GM21619 (cell line): Measurements from ENCODE around the gene SLF2.
A peak's percentile ranks its signal among the peaks of the same experiment; 100 is the strongest.

Experiments
- ATAC-seq: cut with Tn5 transposase; IDR thresholded peaks from one replicate; pipeline ENCODE4 v1.9.1; 2021; ENCODE audit not compliant: unreplicated experiment

SLF2 gene

DNA sequence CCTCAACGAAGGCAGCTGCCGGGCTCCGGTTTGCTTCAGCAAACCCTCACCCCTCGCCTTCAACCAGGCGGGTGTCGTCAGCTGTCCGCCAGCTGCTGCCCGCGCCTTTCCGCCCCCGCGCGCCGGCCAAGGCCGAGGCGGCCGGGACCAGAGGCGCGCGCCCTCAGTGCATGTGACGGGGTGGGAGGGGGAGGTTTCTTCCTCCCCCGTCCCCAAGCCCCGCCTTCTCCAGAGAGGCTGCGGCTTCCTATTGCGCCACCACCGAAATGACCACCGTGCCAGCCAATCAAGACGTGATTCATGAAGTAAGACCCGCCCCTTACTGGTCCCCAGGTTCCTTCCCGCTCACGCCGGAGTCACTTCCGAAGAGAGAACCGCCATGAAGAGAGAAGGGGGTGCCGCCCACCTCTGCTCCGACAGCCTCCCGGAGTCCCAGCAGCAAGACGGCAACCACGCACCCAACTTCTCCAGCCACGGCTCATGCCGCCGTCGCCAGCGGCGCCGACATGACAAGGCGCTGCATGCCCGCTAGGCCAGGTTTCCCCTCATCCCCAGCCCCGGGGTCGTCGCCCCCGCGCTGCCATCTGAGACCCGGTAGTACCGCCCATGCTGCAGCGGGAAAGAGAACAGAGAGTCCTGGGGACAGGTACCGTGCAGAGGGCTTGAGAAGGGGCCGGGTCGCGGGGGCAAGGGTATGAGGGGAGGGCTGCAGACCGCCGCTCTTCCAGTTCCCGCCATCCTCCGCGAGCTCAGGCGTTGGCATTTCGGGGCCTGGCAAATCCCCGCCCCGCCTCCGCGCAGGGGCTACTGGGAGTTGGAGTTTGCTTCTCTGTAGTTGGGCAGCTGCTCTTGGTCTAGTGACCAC, at the start of gene SLF2:
SLF2 (plus strand) TSS at position 359 of the 865 bp plus-strand sequence; CDS start at position 507, 148 bp downstream.
- peak; percentile 92 for ATAC-seq

GRCh38 chr10:100863433-100863832, 49.3 kb upstream of the SLF2 start:
- no peak for ATAC-seq

DNA sequence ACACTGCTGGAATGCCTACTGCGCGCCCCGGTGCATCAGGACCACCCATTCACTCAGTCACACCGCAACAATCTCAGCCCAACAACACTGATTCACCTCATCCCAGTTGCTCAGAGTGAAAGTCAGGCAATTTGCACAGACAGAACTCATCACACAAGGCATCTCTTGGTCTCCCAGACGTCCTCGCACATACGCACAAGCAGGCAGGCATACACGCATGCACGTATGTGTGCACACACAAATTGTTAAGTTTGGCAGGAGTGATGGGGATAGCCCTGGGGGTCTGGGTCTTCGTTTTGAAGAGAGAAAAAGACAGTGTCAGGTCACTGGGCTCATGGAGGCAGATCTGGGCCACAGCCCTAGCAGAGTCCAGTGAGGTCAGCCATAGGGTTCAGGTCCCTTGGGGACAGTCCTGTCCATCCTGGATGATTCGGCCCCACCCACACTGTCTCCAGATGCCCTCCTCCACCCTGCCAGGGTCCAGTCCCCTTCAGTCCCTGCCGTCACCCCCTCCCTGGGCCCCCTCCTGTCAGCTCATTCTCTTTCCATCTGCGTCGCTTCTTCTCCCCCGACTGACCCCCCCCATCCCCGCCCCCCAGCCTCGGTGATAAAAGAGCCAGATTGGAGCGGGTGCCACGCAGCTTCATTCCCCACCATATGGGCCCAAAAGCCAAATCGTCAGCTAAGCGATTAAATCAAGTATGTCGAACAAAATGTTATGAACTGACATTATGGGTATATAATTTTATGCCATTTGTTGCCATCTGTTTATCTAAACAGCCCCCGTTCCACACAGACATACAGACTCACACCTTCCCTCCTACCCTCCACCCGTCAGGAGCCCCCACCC, 48.5 kb upstream of the SLF2 start:
- no peak for ATAC-seq

DNA sequence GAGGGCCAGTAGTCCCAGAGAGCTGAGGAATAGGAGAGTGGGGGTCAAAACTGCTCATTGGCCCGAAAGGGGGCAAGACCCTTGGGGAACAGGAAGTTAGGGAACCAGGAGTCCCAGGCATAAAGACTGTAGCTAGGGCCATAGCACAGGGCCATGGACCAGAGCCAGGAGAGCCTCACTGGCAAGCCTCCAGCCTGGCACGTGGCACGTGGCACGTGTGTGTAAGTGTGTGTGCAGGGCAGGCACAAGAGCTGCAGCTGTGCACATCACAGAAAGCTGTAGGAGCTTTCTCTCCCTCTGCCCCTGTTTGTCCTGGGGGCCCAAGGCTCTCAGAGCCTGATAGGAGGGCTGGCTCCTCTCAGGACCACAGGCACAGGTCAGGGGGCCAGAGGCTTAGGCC, 47.8 kb upstream of the SLF2 start:
- ATAC-seq, result no peak

DNA sequence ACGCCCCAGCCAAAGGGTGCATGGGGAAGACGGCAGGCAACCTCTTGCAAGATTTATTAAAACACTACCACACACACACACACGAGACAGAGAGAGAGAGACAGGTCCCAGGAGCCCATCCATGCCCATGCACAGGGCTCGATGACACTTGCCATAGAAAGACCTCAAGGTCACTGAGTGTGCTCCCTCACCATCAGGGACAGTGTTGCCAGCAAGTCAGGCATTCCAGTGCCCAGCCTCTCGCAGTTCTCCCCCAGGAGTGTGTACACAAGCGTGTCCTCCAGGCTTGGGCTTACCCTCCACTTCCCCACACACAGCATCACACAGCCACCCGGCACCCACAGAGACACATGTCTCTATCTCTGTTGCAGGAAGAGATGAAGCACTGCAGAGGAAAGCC, 46.8 kb upstream of the SLF2 start:
- ATAC-seq, result no peak

- no peak for ATAC-seq
Measured at GRCh38 chr10:100866575-100867098, 46.1 kb upstream of the SLF2 start.

DNA sequence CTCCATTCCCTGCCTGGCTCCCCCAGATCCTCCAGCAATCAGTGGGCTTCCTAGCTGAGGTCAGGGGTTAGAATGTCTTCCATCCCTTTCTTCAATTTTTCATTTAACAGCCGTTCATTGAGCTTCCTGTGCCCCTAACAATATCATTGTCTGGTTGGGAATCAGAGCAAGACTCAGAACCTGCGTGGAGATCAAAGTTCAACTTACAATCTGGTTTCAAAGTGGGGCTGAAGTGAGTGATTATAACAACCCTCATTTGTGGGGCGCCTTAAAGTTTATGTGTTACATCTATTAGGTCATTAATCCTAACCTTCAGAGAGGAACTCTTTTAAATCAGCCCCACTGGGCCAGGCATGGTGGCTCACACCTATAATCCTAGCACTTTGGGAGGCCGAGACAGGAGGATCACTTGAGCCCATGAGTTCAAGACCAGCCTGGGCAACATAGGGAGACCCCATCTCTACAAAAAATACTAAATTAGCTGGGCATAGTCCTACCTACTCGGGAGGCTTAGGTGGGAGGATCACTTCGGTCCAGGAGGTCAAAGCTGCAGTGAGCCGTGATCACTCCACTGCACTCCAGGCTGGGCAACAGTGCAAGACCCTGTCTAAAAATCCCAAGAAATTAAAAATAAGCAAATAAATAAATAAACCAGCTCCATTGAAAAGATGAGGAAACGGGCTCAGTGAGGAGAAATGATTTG, 45.4 kb upstream of the SLF2 start:
- ATAC-seq, result no peak

DNA sequence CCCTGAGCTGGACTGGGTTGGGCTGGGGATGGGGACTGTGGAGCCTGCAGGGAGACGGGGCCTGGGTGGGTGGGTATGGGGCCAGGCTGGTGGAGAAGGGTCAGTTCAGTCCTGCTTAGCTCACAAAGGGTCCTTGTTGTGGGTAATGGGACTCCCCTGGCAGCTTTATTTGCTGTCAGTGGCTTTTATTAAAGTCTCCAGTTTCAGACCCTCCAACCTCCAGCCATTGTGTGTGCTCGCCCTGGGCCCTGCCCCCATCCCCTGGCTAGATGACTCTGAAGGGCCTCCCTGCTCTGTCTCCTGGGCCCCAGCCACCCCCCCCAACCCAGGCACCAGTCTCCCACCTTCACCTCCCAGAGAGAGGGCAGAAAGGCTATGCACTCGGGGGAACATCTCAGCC, 44.4 kb upstream of the SLF2 start:
- no peak for ATAC-seq

GRCh38 chr10:100869399-100869798, 43.4 kb upstream of the SLF2 start:
- no peak for ATAC-seq

GRCh38 chr10:100872034-100872791, 40.5 kb upstream of the SLF2 start:
- ATAC-seq, result no peak

GRCh38 chr10:100873146-100873826, 39.5 kb upstream of the SLF2 start:
- no peak for ATAC-seq

DNA sequence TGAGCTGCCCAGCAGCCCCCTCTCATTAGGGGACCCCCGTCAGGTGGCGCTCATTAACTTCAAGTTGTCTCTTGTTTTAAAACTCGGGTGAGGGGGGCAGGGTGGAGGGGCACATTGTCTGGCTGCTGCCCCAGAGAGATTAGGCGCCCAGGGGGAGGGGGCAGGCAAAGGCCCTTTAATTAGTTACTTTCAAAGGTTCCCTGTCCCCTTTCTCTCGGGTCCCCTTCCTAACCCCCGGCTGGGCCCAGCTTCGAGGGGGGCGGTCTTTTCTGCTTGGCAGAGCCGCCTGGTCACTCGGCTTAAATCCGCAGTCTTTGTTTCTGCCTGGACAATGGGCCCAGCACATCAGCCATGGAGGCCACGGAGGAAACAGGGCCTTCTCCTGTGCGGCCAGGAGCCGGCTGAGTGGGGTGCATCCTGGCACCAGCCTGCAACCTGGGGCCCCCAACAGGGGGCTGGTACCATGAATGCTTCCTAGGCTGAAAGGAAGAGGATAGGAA, 38.9 kb upstream of the SLF2 start:
- no peak for ATAC-seq

- no peak for ATAC-seq
Measured at GRCh38 chr10:100874702-100875483, 37.9 kb upstream of the SLF2 start.

GRCh38 chr10:100875484-100876166, 37.1 kb upstream of the SLF2 start:
- ATAC-seq, result no peak

GRCh38 chr10:100876585-100877460, 35.9 kb upstream of the SLF2 start:
- ATAC-seq, result no peak

GRCh38 chr10:100877461-100877850, 35.3 kb upstream of the SLF2 start:
- no peak for ATAC-seq

DNA sequence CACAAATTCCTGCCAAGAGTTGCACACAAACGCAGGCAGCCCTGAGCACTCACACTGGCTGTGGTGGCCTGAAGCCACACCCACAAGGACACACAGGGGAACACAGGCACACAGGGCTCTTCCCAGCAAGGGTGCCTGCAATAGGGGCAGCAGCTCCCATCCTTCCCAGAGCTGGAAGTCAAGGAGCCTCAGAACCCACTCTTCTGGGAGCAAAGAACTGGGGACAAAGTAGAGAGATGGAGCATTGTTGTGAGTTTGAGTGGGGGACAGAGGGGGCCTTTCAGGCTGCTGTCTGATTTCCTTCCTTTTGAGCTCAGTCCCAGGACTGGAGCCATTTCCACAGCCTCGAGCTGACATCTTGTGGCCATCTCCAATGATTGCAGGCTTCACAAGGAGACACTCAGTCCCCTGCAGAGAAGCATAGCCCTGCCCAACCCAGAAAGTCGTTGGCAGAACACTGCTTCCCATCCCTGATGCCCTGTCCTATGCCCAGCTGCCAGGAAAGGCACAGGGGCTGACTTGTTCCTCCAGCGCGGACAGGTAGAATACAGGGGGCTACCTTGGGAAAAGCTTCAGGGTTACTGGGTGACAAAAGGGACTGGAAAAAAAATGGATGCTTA, 34.4 kb upstream of the SLF2 start:
- ATAC-seq, result no peak
